Esophagus muscularis mucosa (tissue), 3 donors: ENCODE results near the gene HDC.

Source experiments
- CTCF ChIP-seq, 3 experiments: fragments of 200-600 bp in 2 of 3; fragments of 450-650 bp in 1 of 3; sonication (generic) in 2 of 3; IDR thresholded peaks; one replicate each; pipeline ENCODE4 v1.5.1; 2017 to 2019; ENCODE audit warnings: antibody characterized with exemption in 3 of 3, mild to moderate bottlenecking in 2 of 3, moderate library complexity in 1 of 3
- POLR2A ChIP-seq: fragments of 450-650 bp; IDR thresholded peaks from one replicate; pipeline ENCODE4 v1.6.1; 2017; ENCODE audit warnings: antibody characterized with exemption, moderate library complexity, mild to moderate bottlenecking, low read depth
- POLR2AphosphoS5 ChIP-seq, 2 donors: sonication (generic); formaldehyde crosslinking; IDR thresholded peaks; one replicate each; pipeline ENCODE4 v1.6.1; 2017; ENCODE audit warnings: antibody characterized with exemption in 2 of 2

- TF ChIP-seq CTCF (IDR thresholded peaks at IDR 0.05) (no peak), POLR2AphosphoS5 (IDR thresholded peaks at IDR 0.05) (no peak), POLR2A (no peak)
Observed at GRCh38 chr15:50281427-50281826, 15.9 kb upstream of the HDC start.
